ENCODE data around the gene CAMK1D. TPM values are rescaled to one million over a fixed set of nuclear protein-coding genes. Genes with fewer than 3 reads are reported as not detected.

CAMK1D gene
- total and polyA plus RNA-seq, 2 of the 8 experiments (the other 6 are each of a cell fraction or from before 2014, with no cell fraction given): 3.5 to 10.6 TPM

- Histone ChIP-seq H2BK15ac (ENCODE audit: low read length) (no peak overlapping the region), H2BK20ac (ENCODE audit: low read length) (no peak overlapping the region), H2BK5ac (ENCODE audit: low read depth, low read length) (no peak overlapping the region), H3K36me3 (ENCODE audit: control insufficient read depth in 2 of 4, insufficient read depth in 4 of 4, low read length in 3 of 4) (no peaks in the 10 kb centered on the region), H4K20me1 (replicated peaks in 1 of 2; ENCODE audit: control insufficient read depth in 1 of 2, insufficient read depth in 2 of 2, low read length in 2 of 2) (peaks cover 0 to 3% of the 10 kb centered on the region in 2 experiments), H3K27ac (ENCODE audit: low read depth, low read length) (no peak overlapping the region), H3K4me1 (replicated peaks in 1 of 4; ENCODE audit: control insufficient read depth in 3 of 4, insufficient read depth in 4 of 4, low read length in 3 of 4) (no peaks in the 10 kb centered on the region), H4K8ac (ENCODE audit: extremely low read depth, insufficient read depth, low read length) (no peak overlapping the region), H3K4me3 (ENCODE audit: extremely low read depth in 1 of 4, insufficient read depth in 2 of 4, low read depth in 3 of 4, low read length in 4 of 4) (no peak overlapping the region), H4K5ac (ENCODE audit: insufficient read length, low read depth, low read length) (no peak overlapping the region), H3K4ac (replicated peaks; ENCODE audit: insufficient read length, low read depth, low read length) (no peak overlapping the region), H2AFZ (ENCODE audit: low read length) (no peak overlapping the region), H3K18ac (ENCODE audit: extremely low read depth, low read length) (no peak overlapping the region), H2BK120ac (replicated peaks; ENCODE audit: low read depth, low read length) (no peak overlapping the region), H2AK5ac (ENCODE audit: low read depth, low read length) (no peak overlapping the region), H3K9ac (replicated peaks in 1 of 4; ENCODE audit: extremely low read depth in 1 of 4, low read depth in 3 of 4, low read length in 3 of 4) (no peak overlapping the region), H3K23me2 (ENCODE audit: low read depth, low read length) (no peaks in the 10 kb centered on the region), H3K4me2 (ENCODE audit: insufficient read depth in 1 of 2, low read depth in 2 of 2, low read length in 2 of 2) (no peak overlapping the region), H3K79me1 (ENCODE audit: low read depth, low read length) (no peaks in the 10 kb centered on the region), H3K56ac (replicated peaks; ENCODE audit: insufficient read length, low read depth, low read length) (no peak overlapping the region), H4K91ac (replicated peaks; ENCODE audit: insufficient read length, low read length) (no peak overlapping the region), H3K9me3 (ENCODE audit: insufficient read depth in 2 of 2, low read depth in 1 of 2, low read length in 1 of 2) (no peaks in the 10 kb centered on the region), H3K27me3 (replicated peaks in 1 of 4; ENCODE audit: control insufficient read depth in 3 of 4, extremely low read depth in 1 of 4, insufficient read depth in 3 of 4, low read length in 3 of 4) (no peaks in the 10 kb centered on the region), H3K79me2 (ENCODE audit: control insufficient read depth in 1 of 2, insufficient read depth in 2 of 2, low read length in 2 of 2) (no peaks in the 10 kb centered on the region), H3K23ac (ENCODE audit: insufficient read length) (no peak overlapping the region), H3K14ac (ENCODE audit: insufficient read length) (no peak overlapping the region), H2BK12ac (ENCODE audit: low read depth, low read length) (no peak overlapping the region)
- no peak for FAIRE-seq
- ChIA-PET CTCF (ENCODE audit: partially characterized antibody) (interaction anchor here (1.4 to 3.0 kb wide), 4 partner anchors 11 to 381 kb away, joined by 4 to 15 read pairs (median 9); no protein-coding TSS in a partner anchor), POLR2A (ENCODE audit: partially characterized antibody) (no interaction called here)
- DNase-seq (ENCODE audit: low read depth in 1 of 2, low spot score in 2 of 2): no peak
- 92% methylated on average over 11 of the region's 11 CpGs; no CpG with 5 or more reads in 1 of the 2 experiments for WGBS, 2 experiments (ENCODE audit: extremely low coverage in 1 of 2, insufficient coverage in 1 of 2, insufficient read length in 1 of 2, insufficient replicate concordance in 2 of 2, low coverage in 1 of 2, low lambda C conversion rate in 2 of 2, missing lambda C conversion rate in 1 of 2)
- no peak for TF ChIP-seq ASH2L (IDR thresholded peaks at IDR 0.05; ENCODE audit: low read length)
- TF ChIP-seq BCL11A (IDR thresholded peaks at IDR 0.05; ENCODE audit: low read depth in 2 of 2, low read length in 2 of 2): no peak
- TF ChIP-seq NANOG (IDR thresholded peaks at IDR 0.05; ENCODE audit: insufficient read depth, low read depth, low read length, poor library complexity, severe bottlenecking): no peak
- no peak for TF ChIP-seq JUND (IDR thresholded peaks at IDR 0.05; ENCODE audit: low read length)
- no peak for TF ChIP-seq YY1 (IDR thresholded peaks at IDR 0.05; ENCODE audit: low read depth, low read length)
- TF ChIP-seq GTF2F1 (IDR thresholded peaks at IDR 0.05; ENCODE audit: borderline replicate concordance, low read depth, low read length): no peak
- no peak for TF ChIP-seq TCF12 (IDR thresholded peaks at IDR 0.05; ENCODE audit: low read depth, low read length)
Observed at GRCh38 chr10:12645449-12645848, 296.1 kb downstream of the CAMK1D start.

Measured in H1 (cell line).